Common myeloid progenitor, CD34-positive (primary cell): ENCODE measurements around the gene ZNF664.

ENCODE experiments used
- CTCF ChIA-PET: fragments of 350-600 bp; sonication (Branson Sonifier 250); formaldehyde crosslinking; loops from one replicate; lab custom pipeline; 2021; ENCODE audit warnings: antibody characterized with exemption; lab: Charles Lee
- POLR2A ChIA-PET: fragments of 350-600 bp; sonication (Branson Sonifier 250); formaldehyde crosslinking; loops from one replicate; lab custom pipeline; 2021; ENCODE audit warnings: antibody characterized with exemption; lab: Charles Lee
- DNase-seq, 3 donors: peaks; one replicate each; pipeline versions ENCODE4 v3.0.0 to v3.0.0-alpha.2; 2013
- H3K27ac ChIP-seq, 2 experiments: 1 replicate in 1 of 2; 2 replicates in 1 of 2; pipeline ENCODE4 v1.7.0; 2013; ENCODE audit warnings: inconsistent platforms in 2 of 2, low read length in 2 of 2, mild to moderate bottlenecking in 2 of 2, low read depth in 1 of 2, moderate library complexity in 1 of 2; ENCODE audit not compliant: severe bottlenecking in 2 of 2, insufficient read depth in 1 of 2, poor library complexity in 1 of 2
- H3K27me3 ChIP-seq, 5 experiments: replicated peaks in 2 of 5; 1 replicate in 3 of 5; 2 replicates in 2 of 5; pipeline versions ENCODE4 v1.6.1 to v1.7.0; 2013; ENCODE audit warnings: low read length in 4 of 5, mild to moderate bottlenecking in 2 of 5, moderate library complexity in 2 of 5, inconsistent platforms in 1 of 5; ENCODE audit not compliant: insufficient read depth in 5 of 5, control insufficient read depth in 4 of 5
- H3K36me3 ChIP-seq, 4 experiments: 1 replicate in 2 of 4; 2 replicates in 2 of 4; pipeline versions ENCODE4 v1.6.1 to v1.7.0; 2013; ENCODE audit warnings: low read length in 3 of 4, control low read depth in 1 of 4, mild to moderate bottlenecking in 1 of 4; ENCODE audit not compliant: control insufficient read depth in 4 of 4, insufficient read depth in 4 of 4
- H3K4me1 ChIP-seq, 4 experiments: 1 replicate in 3 of 4; 2 replicates in 1 of 4; pipeline versions ENCODE4 v1.6.1 to v1.7.1; 2013; ENCODE audit warnings: low read length in 3 of 4, mild to moderate bottlenecking in 3 of 4, control low read depth in 1 of 4, inconsistent platforms in 1 of 4, moderate library complexity in 1 of 4; ENCODE audit not compliant: control insufficient read depth in 4 of 4, insufficient read depth in 4 of 4; ENCODE audit errors: control extremely low read depth in 1 of 4
- H3K4me3 ChIP-seq, 7 experiments: 1 replicate in 4 of 7; 2 replicates in 3 of 7; pipeline versions ENCODE4 v1.5.1 to v1.7.0; 2013; ENCODE audit warnings: mild to moderate bottlenecking in 7 of 7, low read length in 6 of 7, moderate library complexity in 6 of 7, inconsistent platforms in 2 of 7, low read depth in 2 of 7, control low read depth in 1 of 7; ENCODE audit not compliant: insufficient read depth in 4 of 7, control insufficient read depth in 1 of 7; ENCODE audit errors: extremely low read depth in 1 of 7
- H3K9me3 ChIP-seq, 5 experiments: 1 replicate in 4 of 5; 2 replicates in 1 of 5; pipeline versions ENCODE4 v1.6.1 to v1.7.1; 2013; ENCODE audit warnings: low read length in 4 of 5, mild to moderate bottlenecking in 2 of 5, inconsistent platforms in 1 of 5, low read depth in 1 of 5, moderate library complexity in 1 of 5; ENCODE audit not compliant: control insufficient read depth in 4 of 5, insufficient read depth in 2 of 5; ENCODE audit errors: control extremely low read depth in 1 of 5
- WGBS: methylation state at CpG from one replicate; pipeline ENCODE4 v1.1.5; 2013; ENCODE audit not compliant: insufficient coverage; 5-methylcytosine and 5-hydroxymethylcytosine counted together

Gene ZNF664

DNA sequence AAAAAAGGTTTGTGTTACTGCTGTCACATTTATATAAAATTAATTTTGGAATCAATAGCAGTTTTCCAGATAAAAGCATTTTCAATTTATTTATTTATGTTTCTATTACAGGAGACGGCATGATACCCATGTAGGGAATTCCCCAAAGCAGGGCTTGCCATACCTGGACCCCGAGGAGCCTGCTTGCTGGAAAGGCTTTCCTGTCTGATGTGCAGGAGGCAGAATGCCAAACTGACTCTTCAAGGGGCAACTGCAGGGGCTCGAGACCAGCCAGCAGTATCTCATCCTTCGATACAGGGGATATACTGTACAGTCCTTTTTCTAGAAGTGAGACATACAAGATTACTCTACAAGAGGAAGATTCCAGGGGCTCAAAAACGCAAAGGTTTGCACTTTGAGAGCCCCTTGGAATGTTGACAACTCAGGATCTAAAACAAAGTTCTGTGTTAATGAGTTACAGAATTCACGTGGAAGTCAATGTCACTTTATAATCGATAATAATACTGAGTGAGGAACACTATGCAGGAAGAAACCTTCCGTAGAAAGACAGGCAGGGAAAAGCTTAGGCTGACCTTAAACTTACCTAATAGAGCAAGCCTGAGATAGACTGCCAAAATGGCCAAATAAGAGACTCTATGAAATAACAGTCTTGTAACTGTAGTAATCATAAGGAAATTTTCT lies 38.6 kb downstream of the ZNF664 start:
- H3K4me1 ChIP-seq: peaks cover 3 to 23% (median 17%) of the 10 kb centered on the region in 4 experiments
- H3K4me3 ChIP-seq: no peak overlapping the region
- H3K36me3 ChIP-seq: peaks cover 14 to 39% (median 28%) of the 10 kb centered on the region in 4 experiments
- no peaks in the 10 kb centered on the region for H3K9me3 ChIP-seq
- H3K27ac ChIP-seq: peak overlapping the region in 1 of 2 experiments; percentile 17
- no peaks in the 10 kb centered on the region for H3K27me3 ChIP-seq
- 96% methylated on average over 7 of the region's 8 CpGs for WGBS
- ChIA-PET POLR2A (no interaction called here), CTCF (interaction anchor here (0.7 to 1.6 kb wide), 3 partner anchors 11 to 28 kb away, joined by 3 to 5 read pairs (median 3); no protein-coding TSS in a partner anchor)
- no peak for DNase-seq

GRCh38 chr12:124013073-124013472 lies 40.1 kb downstream of the ZNF664 start:
- WGBS: 71% methylated on average over 7 of the region's 7 CpGs
- Histone ChIP-seq H3K36me3 (peaks cover 14 to 34% (median 27%) of the 10 kb centered on the region in 4 experiments), H3K27me3 (no peaks in the 10 kb centered on the region), H3K4me3 (no peak overlapping the region), H3K4me1 (peaks cover 1 to 8% (median 3%) of the 10 kb centered on the region in 4 experiments), H3K9me3 (no peaks in the 10 kb centered on the region), H3K27ac (no peak overlapping the region)
- CTCF ChIA-PET: interaction anchor here (0.9 to 1.5 kb wide), 5 partner anchors 10 to 24 kb away, joined by 3 to 4 read pairs (median 3); no protein-coding TSS in a partner anchor
- DNase-seq: no peak
- POLR2A ChIA-PET: no interaction called here

- no peaks in the 10 kb centered on the region for H3K9me3 ChIP-seq
Measured at GRCh38 chr12:124015494-124016461, 42.8 kb downstream of the ZNF664 start.

GRCh38 chr12:124017064-124017463 lies 44.0 kb downstream of the ZNF664 start:
- DNase-seq: no peak
- ChIA-PET POLR2A (no interaction called here), CTCF (interaction anchor here (0.6 kb wide), 1 partner anchor 247 kb away, joined by 3 read pairs; no protein-coding TSS in a partner anchor)
- Histone ChIP-seq H3K27me3 (no peaks in the 10 kb centered on the region), H3K4me3 (no peak overlapping the region), H3K9me3 (no peaks in the 10 kb centered on the region), H3K36me3 (peaks cover 5 to 22% (median 14%) of the 10 kb centered on the region in 4 experiments), H3K27ac (no peak overlapping the region), H3K4me1 (peaks cover 0 to 4% (median 1%) of the 10 kb centered on the region in 4 experiments)
- 100% methylated on average over 1 of the region's 2 CpGs for WGBS

More at GRCh38 chr12:124015494-124016461, 42.8 kb downstream of the ZNF664 start:
- Histone ChIP-seq H3K4me3 (no peak overlapping the region), H3K4me1 (peaks cover 0 to 4% (median 1%) of the 10 kb centered on the region in 4 experiments), H3K27ac (no peak overlapping the region), H3K27me3 (no peaks in the 10 kb centered on the region), H3K36me3 (peaks cover 8 to 30% (median 25%) of the 10 kb centered on the region in 4 experiments)
- CTCF ChIA-PET: interaction anchor here (0.6 to 1.9 kb wide), 8 partner anchors 10 to 28 kb away, joined by 3 to 8 read pairs (median 4); no protein-coding TSS in a partner anchor
- over 99% methylated on average over 11 of the region's 13 CpGs for WGBS
- POLR2A ChIA-PET: interaction anchor here (0.6 kb wide), 1 partner anchor 8 kb away, joined by 4 read pairs; no protein-coding TSS in a partner anchor
- no peak for DNase-seq

- DNase-seq: no peak
- ChIA-PET POLR2A (no interaction called here), CTCF (interaction anchor here (1.0 to 1.5 kb wide), 4 partner anchors 14 to 888 kb away, joined by 3 to 5 read pairs (median 4); no protein-coding TSS in a partner anchor)
- H3K36me3 ChIP-seq: peaks cover 0 to 10% (median 2%) of the 10 kb centered on the region in 4 experiments
- peaks cover 0 to 5% (median 2%) of the 10 kb centered on the region in 4 experiments for H3K4me1 ChIP-seq
- H3K27me3 ChIP-seq: no peaks in the 10 kb centered on the region
- H3K27ac ChIP-seq: no peak overlapping the region
- H3K4me3 ChIP-seq: no peak overlapping the region
- WGBS: 100% methylated on average over 1 of the region's 2 CpGs
- H3K9me3 ChIP-seq: no peaks in the 10 kb centered on the region
Measured at GRCh38 chr12:124018539-124018938, 45.5 kb downstream of the ZNF664 start.

DNA sequence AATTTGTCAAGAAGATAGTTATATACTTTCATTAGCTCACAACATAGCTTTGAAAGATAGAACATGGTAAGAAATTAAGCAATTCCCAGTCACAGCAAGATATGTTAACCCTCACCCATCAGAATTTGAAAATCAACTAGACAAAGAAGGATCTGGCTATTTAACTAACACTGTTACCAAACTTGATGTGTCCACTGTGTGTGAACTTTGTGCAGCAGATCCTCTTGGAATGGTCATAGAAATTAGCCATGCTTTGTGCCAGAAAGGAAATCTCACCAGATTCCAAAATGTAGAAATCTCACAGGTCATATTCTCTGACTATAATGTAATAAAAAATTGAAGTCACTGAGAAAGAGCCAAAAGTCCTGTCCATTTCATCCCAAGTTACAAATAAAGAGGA lies 46.1 kb downstream of the ZNF664 start:
- Histone ChIP-seq H3K36me3 (peaks cover 0 to 7% (median 2%) of the 10 kb centered on the region in 4 experiments), H3K9me3 (no peaks in the 10 kb centered on the region), H3K27ac (no peak overlapping the region), H3K27me3 (no peaks in the 10 kb centered on the region), H3K4me3 (no peak overlapping the region), H3K4me1 (peaks cover 0 to 10% (median 8%) of the 10 kb centered on the region in 4 experiments)
- DNase-seq: no peak
- POLR2A ChIA-PET: no interaction called here
- CTCF ChIA-PET: interaction anchor here (1.0 to 1.8 kb wide), 6 partner anchors 13 to 887 kb away, joined by 3 to 6 read pairs (median 4); no protein-coding TSS in a partner anchor
